T-cell (primary cell): ENCODE measurements around the gene TP53BP2. TPM values are rescaled to one million over a fixed set of nuclear protein-coding genes. Genes with fewer than 3 reads are reported as not detected.

Experiments
- ATAC-seq, 4 experiments: fragments of 200-7000 bp in 3 of 4; fragments of 150-1000 bp in 1 of 4; cut with Tn5 transposase; replicated peaks in 1 of 4; 1 replicate in 3 of 4; 2 replicates in 1 of 4; pipeline ENCODE4 v1.10.0; 2021; ENCODE audit warnings: moderate library complexity in 3 of 4, mild to moderate bottlenecking in 2 of 4, moderate number of reproducible peaks in 1 of 4
- CTCF ChIA-PET, 2 donors: fragments of 300-600 bp; sonication (Branson Sonifier 250); formaldehyde crosslinking; loops; one replicate each; lab custom pipeline; 2022; ENCODE audit warnings: antibody characterized with exemption in 2 of 2; lab: Charles Lee
- POLR2A ChIA-PET, 2 donors: fragments of 300-600 bp; sonication (Branson Sonifier 250); formaldehyde crosslinking; loops; one replicate each; lab custom pipeline; 2022; ENCODE audit warnings: antibody characterized with exemption in 2 of 2; lab: Charles Lee
- DNase-seq, 35 experiments: peaks; one replicate each; pipeline versions ENCODE4 v3.0.0 to v3.0.0-alpha.2; 2013 to 2023
- H3K27ac ChIP-seq: one replicate; pipeline ENCODE4 v1.5.1; 2013; ENCODE audit warnings: low read length
- H3K27me3 ChIP-seq, 2 experiments: replicated peaks in 1 of 2; 1 replicate in 1 of 2; 2 replicates in 1 of 2; pipeline versions ENCODE4 v1.6.1 to v1.7.0; 2013; ENCODE audit warnings: low read length in 1 of 2, mixed read lengths in 1 of 2; ENCODE audit not compliant: control insufficient read depth in 2 of 2, insufficient read depth in 2 of 2; ENCODE audit errors: extremely low read depth in 1 of 2
- H3K36me3 ChIP-seq, 2 donors: 1 replicate in 1 of 2; 2 replicates in 1 of 2; pipeline versions ENCODE4 v1.6.1 to v1.7.0; 2013; ENCODE audit warnings: low read length in 1 of 2; ENCODE audit not compliant: control insufficient read depth in 2 of 2, insufficient read depth in 1 of 2; ENCODE audit errors: extremely low read depth in 1 of 2
- H3K4me1 ChIP-seq, 2 experiments: 1 replicate in 1 of 2; 2 replicates in 1 of 2; pipeline versions ENCODE4 v1.6.1 to v1.7.0; 2013; ENCODE audit warnings: low read length in 2 of 2, mixed read lengths in 1 of 2; ENCODE audit not compliant: insufficient read depth in 2 of 2, control insufficient read depth in 1 of 2; ENCODE audit errors: extremely low read depth in 1 of 2
- H3K4me3 ChIP-seq, 2 donors: 1 replicate in 1 of 2; 2 replicates in 1 of 2; pipeline versions ENCODE4 v1.5.1 to v1.7.0; 2013; ENCODE audit warnings: mild to moderate bottlenecking in 2 of 2, low read length in 1 of 2, moderate library complexity in 1 of 2; ENCODE audit not compliant: control insufficient read depth in 1 of 2; ENCODE audit errors: extremely low read depth in 1 of 2
- H3K9me3 ChIP-seq: 2 replicates; pipeline ENCODE4 v1.7.0; 2013
- H3K27ac Mint-ChIP-seq, 2 donors: one replicate each; pipeline ENCODE4 v1.8.0; 2020 to 2021; ENCODE audit warnings: mild to moderate bottlenecking in 2 of 2, mixed read lengths in 2 of 2
- H3K27me3 Mint-ChIP-seq, 2 donors: one replicate each; pipeline ENCODE4 v1.8.0; 2021 to 2022; ENCODE audit warnings: mixed read lengths in 2 of 2
- H3K36me3 Mint-ChIP-seq: one replicate; pipeline ENCODE4 v1.8.0; 2021; ENCODE audit warnings: mixed read lengths
- H3K4me1 Mint-ChIP-seq, 3 donors: one replicate each; pipeline ENCODE4 v1.8.0; 2020 to 2022; ENCODE audit warnings: mixed read lengths in 3 of 3, mild to moderate bottlenecking in 1 of 3
- H3K4me3 Mint-ChIP-seq, 3 donors: one replicate each; pipeline ENCODE4 v1.8.0; 2020 to 2022; ENCODE audit warnings: mild to moderate bottlenecking in 3 of 3, mixed read lengths in 3 of 3, moderate library complexity in 3 of 3
- H3K9me3 Mint-ChIP-seq, 3 donors: one replicate each; pipeline ENCODE4 v1.8.0; 2020 to 2022; ENCODE audit warnings: mixed read lengths in 3 of 3
- WGBS: methylation state at CpG from one replicate; pipeline ENCODE4 v1.1.5; 2013; ENCODE audit warnings: missing lambda C conversion rate; ENCODE audit not compliant: insufficient coverage; 5-methylcytosine and 5-hydroxymethylcytosine counted together
- total RNA-seq, 35 experiments: library from RNA in 6 of 35; stranded (reverse) in 6 of 35; fragments of 120-200 nt in 1 of 35; gene quantifications; one replicate each; pipeline versions ENCODE4 v1.2.1 to v1.2.4 and lab custom pipeline; 2013 to 2026

The TP53BP2 gene
- total RNA-seq, 5 donors from 2014 or later (not counting 1 experiment from before 2014, with no cell fraction given), result 46.9 to 84.0 (median 53.1) TPM

DNA sequence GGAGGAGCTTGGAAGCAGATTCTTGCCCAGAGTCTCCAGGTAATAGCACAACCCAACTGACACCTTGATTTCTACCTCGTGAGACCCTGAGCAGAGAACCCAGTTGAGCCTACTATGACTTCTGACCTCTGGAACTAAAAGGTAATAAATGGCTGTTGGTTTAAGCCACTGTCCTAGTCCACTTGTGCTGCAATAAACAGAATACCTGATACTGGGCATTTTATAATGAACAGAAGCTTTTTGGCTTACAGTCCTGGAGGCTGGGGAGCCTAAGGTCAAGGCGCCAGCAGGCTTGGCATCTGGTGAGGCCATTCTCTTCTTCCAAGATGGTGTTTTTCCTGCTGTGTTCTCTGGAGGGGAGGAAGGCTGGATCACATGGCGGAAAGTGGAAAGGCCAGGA is 39.9 kb upstream of the TP53BP2 start:
- H3K27me3 Mint-ChIP-seq, result peaks cover 0 to 3% of the 10 kb centered on the region in 2 donors
- no peak for DNase-seq
- no peaks in the 10 kb centered on the region for H3K4me1 Mint-ChIP-seq
- no peak overlapping the region for H3K4me3 Mint-ChIP-seq
- H3K9me3 Mint-ChIP-seq, result no peaks in the 10 kb centered on the region
- H3K9me3 ChIP-seq, result no peaks in the 10 kb centered on the region
- no peaks in the 10 kb centered on the region for H3K4me1 ChIP-seq
- H3K27ac Mint-ChIP-seq, result no peak overlapping the region
- ChIA-PET POLR2A (no interaction called here), CTCF (no interaction called here)
- ATAC-seq, result no peak
- H3K27ac ChIP-seq, result no peak overlapping the region
- no peaks in the 10 kb centered on the region for H3K36me3 Mint-ChIP-seq
- 100% methylated on average over 1 of the region's 3 CpGs for WGBS
- H3K36me3 ChIP-seq, result no peaks in the 10 kb centered on the region
- no peak overlapping the region for H3K4me3 ChIP-seq
- H3K27me3 ChIP-seq, result peaks cover 0 to 3% of the 10 kb centered on the region in 2 experiments

DNA sequence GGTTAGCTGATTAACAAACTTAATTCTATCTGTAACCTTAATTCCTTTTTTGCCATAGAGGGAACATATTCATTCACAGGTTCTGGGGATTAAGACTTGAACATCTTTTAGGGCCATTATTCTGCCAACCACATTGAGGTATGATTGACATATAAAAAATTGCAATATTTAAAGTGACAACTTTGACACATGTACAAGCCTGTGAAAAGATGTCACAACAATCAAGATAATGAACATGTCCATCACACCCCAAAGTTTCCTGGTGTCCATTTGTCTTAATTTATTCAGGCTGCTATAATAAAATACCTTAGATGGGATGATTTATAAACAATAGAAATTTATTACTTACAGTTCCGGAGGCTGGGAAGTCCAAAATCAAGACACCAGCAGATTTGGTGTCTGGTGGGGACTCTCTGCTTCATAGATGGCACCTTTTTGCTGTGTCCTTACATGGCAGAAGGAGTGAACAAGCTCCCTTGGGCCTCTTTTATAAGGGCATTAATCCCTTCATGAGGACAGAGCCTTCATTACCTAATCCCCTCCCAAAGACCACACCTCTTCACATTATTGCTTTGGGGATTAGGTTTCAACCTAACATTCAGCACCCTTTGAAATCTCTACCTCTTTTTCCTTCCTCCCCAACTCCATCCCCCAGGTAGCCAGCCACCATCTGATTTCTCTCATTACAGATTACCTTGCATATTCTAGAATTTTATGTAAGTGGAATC is 33.0 kb upstream of the TP53BP2 start:
- ATAC-seq (no peak), DNase-seq (no peak)
- peaks cover 0 to 10% of the 10 kb centered on the region in 2 experiments for H3K27me3 ChIP-seq
- Mint-ChIP-seq H3K27me3 (peaks cover 6 to 20% of the 10 kb centered on the region in 2 donors), H3K4me3 (no peak overlapping the region), H3K27ac (no peak overlapping the region), H3K4me1 (no peaks in the 10 kb centered on the region), H3K36me3 (no peaks in the 10 kb centered on the region), H3K9me3 (no peaks in the 10 kb centered on the region)
- no peak overlapping the region for H3K4me3 ChIP-seq
- no peak overlapping the region for H3K27ac ChIP-seq
- ChIA-PET CTCF (no interaction called here), POLR2A (no interaction called here)
- H3K36me3 ChIP-seq, result no peaks in the 10 kb centered on the region
- no CpG with 5 or more reads among the region's 1 CpG for WGBS
- H3K4me1 ChIP-seq, result no peaks in the 10 kb centered on the region
- H3K9me3 ChIP-seq, result no peaks in the 10 kb centered on the region

DNA sequence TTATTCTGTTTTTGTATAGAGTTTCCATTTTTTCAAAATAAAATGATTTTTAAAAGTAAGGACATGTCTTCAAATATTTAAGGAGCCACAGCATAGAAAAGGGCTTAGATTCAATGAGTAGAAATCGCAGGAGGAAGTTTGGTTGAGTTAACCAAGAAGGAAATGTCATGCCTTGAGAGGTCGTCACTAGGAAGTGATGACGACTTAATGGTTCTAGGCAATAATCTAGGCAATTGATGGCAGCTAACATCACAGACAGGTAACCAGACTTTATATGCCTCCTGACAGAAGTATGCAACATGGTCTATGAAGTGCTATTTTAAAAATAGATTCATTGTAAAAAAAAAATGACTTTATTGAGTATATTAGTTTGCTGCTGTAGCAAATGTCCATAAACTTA is 32.1 kb upstream of the TP53BP2 start:
- Histone ChIP-seq H3K4me3 (no peak overlapping the region), H3K27ac (no peak overlapping the region), H3K27me3 (peaks cover 0 to 10% of the 10 kb centered on the region in 2 experiments), H3K4me1 (no peaks in the 10 kb centered on the region), H3K9me3 (no peaks in the 10 kb centered on the region), H3K36me3 (no peaks in the 10 kb centered on the region)
- POLR2A ChIA-PET, result no interaction called here
- CTCF ChIA-PET, result no interaction called here
- 100% methylated on average over 1 of the region's 3 CpGs for WGBS
- DNase-seq (no peak), ATAC-seq (no peak)
- H3K4me1 Mint-ChIP-seq, result no peaks in the 10 kb centered on the region
- H3K9me3 Mint-ChIP-seq, result no peaks in the 10 kb centered on the region
- no peak overlapping the region for H3K4me3 Mint-ChIP-seq
- no peaks in the 10 kb centered on the region for H3K36me3 Mint-ChIP-seq
- H3K27ac Mint-ChIP-seq, result no peak overlapping the region
- H3K27me3 Mint-ChIP-seq, result peaks cover 6 to 23% of the 10 kb centered on the region in 2 donors

DNA sequence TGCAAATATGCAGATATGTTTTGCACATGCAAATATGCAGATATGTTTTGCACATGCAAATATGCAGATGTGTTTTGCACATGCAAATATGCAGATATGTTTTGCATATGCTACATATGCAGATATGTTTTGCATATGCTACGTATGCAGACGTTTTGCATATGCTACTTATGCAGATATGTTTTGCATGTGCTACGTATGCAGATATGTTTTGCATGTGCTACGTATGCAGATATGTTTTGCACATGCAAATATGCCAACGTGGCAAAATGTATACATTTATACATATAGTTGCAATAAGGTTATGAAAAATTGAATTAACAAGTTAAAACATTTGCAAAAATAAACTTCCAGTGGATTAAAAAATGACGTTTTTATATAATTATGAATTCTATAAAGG is 30.8 kb upstream of the TP53BP2 start:
- no peaks in the 10 kb centered on the region for H3K9me3 ChIP-seq
- no peaks in the 10 kb centered on the region for H3K36me3 Mint-ChIP-seq
- H3K27me3 ChIP-seq, result peaks cover 0 to 9% of the 10 kb centered on the region in 2 experiments
- H3K36me3 ChIP-seq, result no peaks in the 10 kb centered on the region
- no peak overlapping the region for H3K27ac Mint-ChIP-seq
- no peaks in the 10 kb centered on the region for H3K9me3 Mint-ChIP-seq
- no peaks in the 10 kb centered on the region for H3K4me1 ChIP-seq
- peaks cover 11 to 32% of the 10 kb centered on the region in 2 donors for H3K27me3 Mint-ChIP-seq
- DNase-seq, result no peak
- no peak for ATAC-seq
- POLR2A ChIA-PET, result no interaction called here
- no peak overlapping the region for H3K27ac ChIP-seq
- WGBS, result 83% methylated on average over 1 of the region's 6 CpGs
- CTCF ChIA-PET, result no interaction called here
- H3K4me1 Mint-ChIP-seq, result no peaks in the 10 kb centered on the region
- no peak overlapping the region for H3K4me3 Mint-ChIP-seq
- no peak overlapping the region for H3K4me3 ChIP-seq

DNA sequence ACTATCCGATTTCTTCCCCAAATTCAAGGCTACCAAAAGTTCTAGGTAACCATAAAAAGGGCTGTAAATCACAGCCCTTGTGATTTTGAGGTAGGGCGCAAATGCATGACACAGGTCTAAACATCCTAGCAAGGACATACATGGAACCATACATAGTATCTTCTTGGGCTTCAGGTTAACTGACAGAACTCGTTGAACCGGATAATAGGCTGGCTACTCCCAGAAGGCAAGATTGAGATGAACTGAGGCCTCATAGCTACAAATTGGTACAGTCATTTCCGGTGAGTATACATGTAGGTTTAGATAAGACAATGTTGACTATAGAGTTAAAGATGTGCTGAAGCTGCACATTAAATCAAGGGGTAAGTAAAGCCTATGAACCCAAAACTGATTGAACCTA is 27.3 kb upstream of the TP53BP2 start:
- ChIA-PET CTCF (no interaction called here), POLR2A (no interaction called here)
- Mint-ChIP-seq H3K9me3 (no peaks in the 10 kb centered on the region), H3K4me3 (no peak overlapping the region), H3K36me3 (no peaks in the 10 kb centered on the region), H3K4me1 (no peaks in the 10 kb centered on the region), H3K27ac (no peak overlapping the region), H3K27me3 (peaks cover 15 to 24% of the 10 kb centered on the region in 2 donors)
- Histone ChIP-seq H3K4me3 (no peak overlapping the region), H3K4me1 (peaks cover 0 to 2% of the 10 kb centered on the region in 2 experiments), H3K27me3 (peaks cover 0 to 22% of the 10 kb centered on the region in 2 experiments), H3K9me3 (no peaks in the 10 kb centered on the region), H3K27ac (no peak overlapping the region), H3K36me3 (no peaks in the 10 kb centered on the region)
- 84% methylated on average over 4 of the region's 5 CpGs for WGBS
- DNase-seq (no peak), ATAC-seq (no peak)

DNA sequence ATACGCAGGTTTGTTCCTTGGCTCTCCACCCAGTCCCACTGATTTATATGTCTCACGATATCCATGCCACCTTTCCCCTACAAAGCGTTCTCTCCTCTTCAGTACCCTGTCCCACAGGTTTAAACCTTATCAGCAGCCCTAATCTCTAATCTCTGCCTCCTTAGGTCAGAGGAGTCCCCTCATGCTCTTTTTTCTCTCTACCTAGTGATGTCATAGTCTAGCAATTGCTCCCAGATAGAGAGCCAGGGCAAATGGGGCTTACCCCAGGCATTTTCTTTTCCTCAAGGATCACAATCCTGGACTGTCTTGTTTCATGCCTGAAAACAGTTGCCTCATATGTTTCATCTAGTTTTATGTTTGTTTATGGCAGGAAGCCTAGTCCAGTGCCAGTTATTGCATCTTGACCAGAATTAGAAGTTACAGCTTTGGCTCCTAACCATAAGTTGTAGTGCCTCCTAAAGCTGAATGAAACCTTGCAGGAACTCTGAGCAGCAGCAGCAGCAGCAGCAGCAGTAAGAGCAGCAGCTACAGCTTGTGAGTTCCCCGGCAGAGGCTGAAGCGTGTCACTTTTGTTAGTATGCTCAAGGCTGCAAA is 26.7 kb upstream of the TP53BP2 start:
- ChIA-PET POLR2A (interaction anchor here in 1 of 2 donors (0.5 kb wide), 1 partner anchor 31 kb away, joined by 3 read pairs; no protein-coding TSS in a partner anchor), CTCF (no interaction called here)
- Histone ChIP-seq H3K36me3 (no peaks in the 10 kb centered on the region), H3K27me3 (peaks cover 0 to 22% of the 10 kb centered on the region in 2 experiments), H3K4me3 (no peak overlapping the region), H3K9me3 (no peaks in the 10 kb centered on the region), H3K4me1 (peaks cover 0 to 2% of the 10 kb centered on the region in 2 experiments), H3K27ac (no peak overlapping the region)
- Mint-ChIP-seq H3K27ac (no peak overlapping the region), H3K27me3 (peaks cover 15 to 23% of the 10 kb centered on the region in 2 donors), H3K4me3 (no peak overlapping the region), H3K4me1 (no peaks in the 10 kb centered on the region), H3K9me3 (no peaks in the 10 kb centered on the region), H3K36me3 (no peaks in the 10 kb centered on the region)
- DNase-seq, result no peak
- WGBS, result 58% methylated on average over 2 of the region's 5 CpGs
- no peak for ATAC-seq
